Measurements from ENCODE around the gene RAI14.
"Not testable (repeated sequence)": the region's sequence is repeated elsewhere in the genome, so short reads cannot be mapped to it uniquely, and the experiment has no call there.

RAI14 gene

DNA sequence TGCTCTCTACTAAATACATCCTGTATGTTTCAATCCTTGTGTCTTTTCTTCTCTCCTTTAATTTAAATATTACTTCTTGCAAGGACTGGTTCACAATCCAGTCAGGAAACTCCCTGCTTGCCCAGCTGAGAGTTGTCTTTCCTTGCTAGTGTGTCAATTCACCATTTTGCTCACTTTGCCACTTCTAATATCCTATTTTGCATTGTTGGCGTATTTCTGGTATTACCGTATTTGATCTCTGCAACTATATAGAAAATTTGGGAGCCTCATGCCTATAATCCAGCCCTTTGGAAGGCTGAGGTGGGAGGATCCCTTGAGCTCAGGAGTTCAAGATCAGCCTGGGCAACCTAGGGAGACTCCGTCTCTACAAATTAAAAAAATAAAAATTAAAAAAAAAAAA is 92.3 kb downstream of the RAI14 start:
- DNase-seq = no peak
- intact Hi-C loops (cut with DNase I) = no loop called here

DNA sequence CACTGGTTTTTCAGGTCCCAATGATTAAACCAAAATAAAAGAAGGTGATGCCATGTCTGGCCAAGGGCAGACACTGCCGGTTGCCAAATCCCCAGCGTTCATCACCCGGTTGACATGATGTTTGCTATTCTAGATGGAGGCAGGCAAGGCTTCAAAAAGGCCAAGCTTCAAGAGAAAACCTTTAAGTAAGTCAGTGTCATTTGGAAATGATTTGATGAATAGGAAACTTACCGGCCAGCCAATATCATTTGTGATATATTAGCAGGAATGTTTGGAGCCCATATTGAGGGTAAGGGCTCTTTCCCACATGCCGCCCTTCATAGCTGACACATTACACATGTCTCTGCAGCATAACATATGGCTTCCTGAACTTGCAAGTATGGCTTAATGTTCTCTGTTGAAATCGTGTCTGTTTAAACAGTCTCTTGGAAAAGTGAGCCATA is 93.3 kb downstream of the RAI14 start:
- no peak for DNase-seq
- intact Hi-C loops (cut with DNase I) = no loop called here

DNA sequence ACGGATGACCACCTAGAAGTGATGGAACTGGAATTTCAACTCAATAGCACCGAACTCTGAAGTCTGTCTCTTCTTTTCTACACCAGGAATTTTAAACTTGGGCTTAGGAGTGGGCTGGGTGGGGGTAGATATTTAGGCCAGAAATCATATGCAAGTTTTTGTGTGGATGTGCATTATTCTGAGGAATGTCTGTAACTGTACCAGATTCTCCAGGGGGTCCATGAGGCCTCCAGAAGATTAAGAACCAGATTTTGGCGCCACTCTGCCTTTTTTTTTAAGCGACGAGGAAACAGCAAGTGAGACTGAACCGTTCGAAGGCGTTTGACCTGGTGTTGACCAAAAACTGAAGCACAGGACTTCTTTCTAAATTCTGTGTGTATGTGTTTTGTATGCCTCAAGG is 94.1 kb downstream of the RAI14 start:
- DNase-seq = no peak
- intact Hi-C loops (cut with DNase I) = no loop called here

DNA sequence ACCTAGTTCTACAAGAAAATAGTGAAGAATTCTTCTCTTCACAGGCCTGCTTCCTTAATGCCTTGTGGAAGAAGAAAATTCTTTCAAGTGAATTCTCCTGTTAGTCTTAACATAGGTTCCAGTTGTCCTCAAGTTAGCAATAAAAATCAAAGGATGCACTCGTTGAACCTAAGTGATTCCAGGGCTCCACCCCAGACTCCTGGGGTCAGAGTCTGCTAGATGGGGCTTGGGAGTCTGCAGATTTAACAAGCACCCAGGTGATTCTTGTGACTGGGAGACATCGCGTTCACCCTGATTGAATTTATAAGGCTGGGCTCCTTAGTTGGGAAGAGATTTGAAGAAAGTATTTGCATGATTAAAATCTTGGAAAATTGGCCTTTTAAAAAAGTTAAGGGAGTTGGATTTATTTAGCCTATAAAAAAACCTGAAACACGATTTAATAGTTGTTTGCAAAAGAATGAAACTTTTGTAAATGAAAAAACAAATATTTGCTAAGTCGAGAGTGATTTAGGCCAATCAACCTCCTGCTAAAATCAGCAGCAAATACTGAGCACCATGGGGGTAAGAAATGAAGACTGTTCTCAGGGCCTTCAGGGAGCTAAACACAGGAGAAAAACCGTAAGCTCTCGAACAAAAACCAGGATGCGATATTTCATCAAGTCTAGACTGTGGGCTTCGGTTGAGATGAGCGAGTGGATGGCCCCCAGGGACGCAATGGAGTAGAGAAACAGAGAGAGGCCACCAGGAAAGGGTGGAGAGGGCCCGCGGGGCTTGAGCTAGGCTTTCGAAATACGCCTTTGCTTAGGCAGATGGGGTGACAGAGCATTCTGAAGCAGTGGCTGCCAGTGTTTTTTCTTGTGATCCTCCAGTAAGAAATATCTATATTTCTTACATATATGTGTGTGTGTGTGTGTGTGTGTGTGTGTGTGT is 95.9 kb downstream of the RAI14 start:
- intact Hi-C loops (cut with DNase I) = no loop called here
- DNase-seq = no peak

DNA sequence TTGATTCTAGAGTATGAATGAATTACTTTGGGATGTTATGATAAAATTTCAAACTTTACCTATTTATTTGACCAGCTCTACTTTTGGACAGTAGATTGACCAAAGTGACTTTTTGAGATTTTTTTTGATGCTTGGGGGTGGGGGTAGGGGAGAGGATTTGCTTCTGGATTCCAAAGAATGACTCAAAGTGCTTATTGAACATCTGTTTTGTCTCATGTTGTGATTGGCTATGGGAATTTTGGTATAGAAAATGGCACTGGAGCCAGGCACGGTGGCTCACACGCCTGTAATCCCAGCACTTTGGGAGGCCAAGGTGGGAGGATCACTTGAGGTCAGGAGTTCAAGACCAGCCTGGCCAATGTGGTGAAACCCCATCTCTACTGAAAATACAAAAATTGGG is 97.1 kb downstream of the RAI14 start:
- intact Hi-C loops (cut with DNase I); DNase-seq: not testable (repeated sequence)

DNA sequence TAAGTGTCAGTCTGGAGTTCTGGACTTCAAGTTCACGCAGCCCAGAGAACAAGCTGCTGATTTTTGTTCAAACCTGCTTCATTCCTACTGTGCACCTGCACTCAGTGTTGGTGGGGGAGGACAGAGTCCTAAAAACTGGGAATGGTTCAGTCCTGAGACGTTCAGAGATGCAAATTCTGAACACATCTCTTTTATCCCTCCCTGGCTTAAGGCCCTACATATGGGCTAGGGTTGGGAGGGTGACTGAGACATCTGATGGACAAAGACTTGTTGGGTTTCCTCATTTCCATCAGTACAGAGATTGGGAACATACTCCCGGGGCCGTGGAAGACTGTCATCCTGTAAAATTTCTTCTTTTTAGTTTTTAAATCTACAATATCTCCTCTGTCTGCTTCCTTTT is 99.8 kb downstream of the RAI14 start:
- no peak for DNase-seq
- intact Hi-C loops (cut with DNase I) = no loop called here

DNA sequence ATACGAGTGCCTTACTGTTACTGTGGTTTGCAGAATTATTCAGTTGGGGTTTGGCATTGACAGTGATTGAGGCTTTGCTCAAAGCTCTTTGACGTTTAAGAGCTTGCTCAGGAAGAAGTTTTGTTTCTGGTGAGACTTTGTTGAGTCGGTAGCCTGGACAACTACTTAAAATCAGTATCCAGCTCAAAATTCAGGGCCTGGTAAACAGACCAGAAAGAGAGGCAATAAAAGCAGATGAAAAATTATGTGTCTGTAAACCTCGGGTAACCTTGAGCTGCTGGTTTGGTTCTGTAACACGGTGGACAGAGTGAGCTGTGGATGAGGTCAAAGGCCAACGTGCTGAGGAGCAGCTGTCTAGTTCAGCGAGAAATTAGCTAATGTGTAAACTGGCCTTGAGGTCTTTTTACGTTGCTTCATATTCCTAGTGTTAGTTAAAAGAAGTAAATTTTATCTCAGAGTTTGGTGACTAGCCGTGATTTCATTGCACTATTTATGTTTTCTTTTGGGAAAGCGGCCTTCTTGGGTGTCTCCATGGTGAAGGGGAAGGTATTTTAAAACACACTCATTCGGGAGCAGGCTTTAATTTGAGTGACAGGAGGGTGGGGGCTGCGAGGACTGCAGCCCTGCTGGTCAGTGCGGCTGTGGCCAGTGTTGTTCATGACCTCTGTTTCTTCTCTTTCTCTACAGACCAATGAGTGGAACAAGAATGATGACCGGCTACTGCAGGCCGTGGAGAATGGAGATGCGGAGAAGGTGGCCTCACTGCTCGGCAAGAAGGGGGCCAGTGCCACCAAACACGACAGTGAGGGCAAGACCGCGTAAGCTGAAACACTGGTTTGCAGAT is 100.9 kb downstream of the RAI14 start:
- intact Hi-C loops (cut with DNase I) = no loop called here
- no peak for DNase-seq

DNA sequence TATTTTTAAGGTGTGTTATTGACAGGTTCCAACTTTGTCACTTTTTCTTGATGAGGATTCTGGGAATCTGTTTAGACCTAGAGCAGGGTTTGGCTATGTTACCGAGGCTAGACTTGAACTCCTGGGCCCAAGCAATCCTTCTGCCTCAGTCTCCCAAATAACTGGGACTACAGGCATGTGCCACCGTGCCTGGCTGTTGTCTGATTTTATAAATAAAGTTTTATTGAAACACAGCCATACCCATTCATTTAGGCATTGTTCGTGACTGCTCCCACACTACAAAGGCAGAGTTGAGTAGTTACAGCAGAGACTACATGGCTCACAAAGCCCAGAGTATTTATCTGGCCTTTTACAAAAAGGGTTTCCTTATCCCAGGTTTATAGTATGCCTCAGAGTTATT is 102.4 kb downstream of the RAI14 start:
- intact Hi-C loops (cut with DNase I) = no loop called here
- DNase-seq = no peak

DNA sequence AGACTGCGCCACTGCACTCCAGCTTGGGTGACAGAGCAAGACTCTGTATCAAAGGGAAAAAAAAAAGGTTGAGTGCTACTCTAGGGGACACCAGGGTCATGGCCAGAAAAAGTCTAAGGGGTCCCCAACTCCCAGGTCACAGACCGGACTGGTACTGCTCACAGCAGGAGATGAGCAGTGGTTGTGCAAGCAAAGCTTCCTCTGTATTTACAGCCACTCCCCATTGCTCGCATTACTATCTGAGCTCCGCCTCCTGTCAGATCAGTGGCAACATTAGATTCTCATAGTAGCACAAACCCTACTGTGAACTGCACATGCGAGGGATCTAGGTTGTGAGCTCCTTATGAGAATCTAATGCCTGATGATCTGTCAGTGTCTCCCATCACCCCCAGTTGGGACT is 103.1 kb downstream of the RAI14 start:
- DNase-seq; intact Hi-C loops (cut with DNase I): not testable (repeated sequence)

DNA sequence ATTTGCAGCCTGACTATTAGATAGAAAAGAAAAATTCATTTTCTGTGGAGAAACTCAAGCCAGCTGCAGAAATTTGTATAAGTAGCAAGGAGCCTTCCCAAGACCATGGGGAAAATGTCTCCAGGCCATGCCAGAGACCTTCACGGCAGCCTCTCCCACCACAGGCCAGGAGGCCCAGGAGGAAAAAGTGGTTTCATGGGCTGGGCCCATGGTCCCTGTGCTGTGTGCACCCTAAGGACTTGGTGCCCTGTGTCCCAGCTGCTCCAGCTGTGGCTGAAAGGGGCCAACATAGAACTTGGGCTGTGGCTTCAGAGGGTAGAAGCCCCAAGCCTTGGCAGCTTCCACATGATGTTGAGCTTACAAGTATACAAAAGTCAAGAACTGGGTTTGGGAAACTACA is 109.5 kb downstream of the RAI14 start:
- intact Hi-C loops (cut with DNase I) = no loop called here
- DNase-seq = no peak

DNA sequence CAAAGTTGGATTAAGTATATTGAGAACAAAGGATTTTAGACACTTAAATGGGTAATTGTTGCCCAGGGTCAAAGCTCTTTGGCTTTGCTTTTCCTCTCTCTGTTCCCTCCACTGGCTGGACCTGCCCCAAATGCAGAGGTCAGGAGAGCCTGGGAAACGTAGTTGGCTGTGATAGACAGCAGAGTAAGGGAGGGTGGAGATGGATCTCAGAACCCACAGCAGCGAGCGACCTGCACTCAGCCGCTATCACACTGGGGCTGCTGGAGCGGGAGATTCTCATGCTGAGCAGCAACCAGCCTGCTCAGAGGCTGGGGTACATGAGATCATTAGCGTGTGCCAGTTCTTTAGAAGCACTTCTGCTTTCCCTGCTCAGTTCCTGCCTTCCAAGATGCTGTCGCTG is 111.1 kb downstream of the RAI14 start:
- DNase-seq = no peak

DNA sequence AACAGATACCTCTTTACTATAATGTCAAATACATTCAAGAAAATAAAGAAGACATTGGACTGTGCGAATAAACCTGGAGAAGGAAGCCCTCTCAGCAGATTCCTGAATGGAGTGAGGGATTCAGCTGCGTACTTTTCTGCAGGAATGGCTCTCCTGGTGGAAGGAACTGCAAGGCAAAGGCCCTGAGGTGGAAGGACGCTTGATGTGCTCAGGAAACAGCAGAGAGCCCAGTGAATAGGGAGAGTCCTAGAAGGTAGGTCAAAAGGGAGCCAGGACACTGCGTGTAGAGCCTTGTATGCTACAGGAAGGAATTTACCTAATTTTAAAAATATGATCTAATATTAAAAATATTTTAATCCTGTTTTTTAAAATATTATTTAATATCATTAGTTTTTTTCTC is 114.4 kb downstream of the RAI14 start:
- no peak for DNase-seq
- intact Hi-C loops (cut with DNase I) = no loop called here

More for the DNA sequence above, 111.1 kb downstream of the RAI14 start:
- intact Hi-C loops (cut with DNase I) = no loop called here

DNA sequence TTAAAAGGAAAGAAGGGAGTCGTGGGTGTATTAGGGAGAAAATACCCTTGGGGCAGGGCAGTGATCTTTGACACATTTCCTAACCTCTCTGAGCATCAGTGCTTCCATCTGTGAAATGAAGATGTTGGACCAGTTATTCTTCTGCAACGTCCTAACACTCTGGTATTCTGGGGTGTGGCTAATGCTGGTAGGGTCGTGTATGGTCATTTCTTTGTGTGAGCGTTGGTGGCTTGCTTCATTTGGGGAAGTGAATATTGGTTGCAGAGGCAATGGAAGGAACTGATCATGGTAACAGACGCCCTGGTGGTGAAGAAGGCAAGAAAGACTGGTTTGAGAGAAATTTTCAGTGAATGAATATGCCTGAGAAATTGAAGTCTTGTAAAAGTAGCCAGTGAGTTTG is 114.9 kb downstream of the RAI14 start:
- intact Hi-C loops (cut with DNase I) = no loop called here
- DNase-seq = no peak

DNA sequence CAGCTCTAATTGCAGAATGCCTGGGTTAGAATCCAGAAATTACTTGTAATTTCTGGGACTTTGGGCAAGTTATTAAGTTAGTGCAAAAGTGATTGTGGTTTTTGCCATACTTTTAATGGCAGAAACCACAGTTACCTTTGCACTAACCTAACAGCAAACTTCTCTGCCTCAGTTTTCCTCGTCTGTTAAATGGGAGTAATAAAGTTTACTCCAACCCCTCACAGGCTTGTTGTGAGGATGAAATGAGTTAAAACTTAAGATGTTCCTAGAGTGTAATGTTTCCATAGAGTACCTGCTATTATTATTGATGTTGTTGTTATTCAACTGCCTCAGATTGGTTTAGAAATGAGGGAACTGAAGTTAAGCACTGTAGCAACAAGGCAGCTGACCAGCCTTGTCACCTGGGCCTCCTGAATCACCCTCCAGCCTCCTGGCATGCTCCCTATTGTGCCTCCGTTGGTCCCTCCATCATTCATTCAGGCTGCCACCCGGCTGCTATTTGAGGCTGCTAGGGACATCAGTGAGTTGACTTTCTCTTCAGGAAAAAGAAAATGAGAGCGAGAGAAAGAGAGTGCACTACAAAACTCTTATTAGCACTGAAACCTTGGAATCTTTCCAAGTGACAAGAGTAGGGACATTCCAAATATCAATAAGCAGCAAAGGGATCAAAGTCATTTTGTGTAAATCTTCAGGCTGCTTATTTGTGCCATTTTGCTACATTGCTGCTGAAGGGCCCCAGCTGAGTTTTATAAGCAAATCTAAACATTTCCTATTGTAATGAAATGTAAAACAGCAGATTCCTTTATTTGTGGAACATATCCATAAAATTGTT is 116.4 kb downstream of the RAI14 start:
- DNase-seq = no peak
- intact Hi-C loops (cut with DNase I) = no loop called here

DNA sequence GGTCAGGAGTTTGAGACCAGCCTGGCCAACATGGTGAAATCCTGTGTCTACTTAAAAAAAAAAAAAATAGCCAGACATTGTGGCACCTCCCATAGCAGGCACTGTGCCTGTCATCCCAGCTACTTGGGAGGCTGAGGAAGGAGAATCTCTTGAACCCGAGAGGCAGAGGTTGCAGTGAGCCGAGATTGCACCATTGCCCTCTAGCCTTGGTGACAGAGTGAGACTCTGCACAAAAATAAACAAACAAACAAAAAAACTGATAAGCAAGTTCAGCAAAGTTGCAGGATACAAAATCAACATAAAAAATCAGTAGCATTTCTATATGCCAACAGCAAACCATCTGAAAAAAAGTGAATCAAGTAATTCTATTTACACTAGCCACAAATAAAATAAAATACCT is 118.0 kb downstream of the RAI14 start:
- intact Hi-C loops (cut with DNase I) = no loop called here
- DNase-seq = no peak

DNA sequence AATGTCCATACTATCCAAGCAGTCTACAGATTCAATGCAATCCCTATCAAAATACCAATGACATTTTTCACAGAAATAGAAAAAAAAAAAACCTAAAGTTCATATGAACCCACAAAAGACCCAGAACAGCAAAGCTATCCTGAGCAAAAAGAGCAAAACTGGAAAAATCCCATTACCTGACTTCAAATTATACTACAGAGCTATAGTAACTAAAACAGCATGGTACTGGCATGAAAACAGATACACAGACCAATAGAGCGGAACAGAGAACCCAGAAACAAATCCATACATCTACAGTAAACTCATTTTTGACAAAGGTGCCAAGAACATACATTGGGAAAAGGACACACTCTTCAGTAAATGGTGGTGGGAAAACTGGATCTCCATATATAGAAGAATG is 118.5 kb downstream of the RAI14 start:
- DNase-seq; intact Hi-C loops (cut with DNase I): not testable (repeated sequence)

DNA sequence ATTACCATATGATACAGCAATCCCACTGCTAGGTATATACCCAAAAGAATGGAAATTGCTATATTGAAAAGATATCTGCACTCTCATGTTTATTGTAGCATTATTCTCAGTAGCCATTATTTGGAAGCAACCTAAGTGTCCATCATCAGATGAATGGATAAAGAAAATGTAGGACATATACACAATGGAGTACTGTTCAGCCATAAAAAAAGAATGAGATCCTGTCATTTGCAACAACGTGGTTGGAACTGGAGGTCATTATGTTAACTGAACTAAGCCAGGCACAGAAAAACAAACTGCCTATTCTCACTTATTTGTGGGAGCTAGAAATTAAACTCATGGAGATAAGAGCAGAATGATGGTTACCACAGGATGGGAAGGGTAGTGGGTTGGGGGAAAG is 119.8 kb downstream of the RAI14 start:
- peak in 1 of 42 donors; percentile 33 for DNase-seq

DNA sequence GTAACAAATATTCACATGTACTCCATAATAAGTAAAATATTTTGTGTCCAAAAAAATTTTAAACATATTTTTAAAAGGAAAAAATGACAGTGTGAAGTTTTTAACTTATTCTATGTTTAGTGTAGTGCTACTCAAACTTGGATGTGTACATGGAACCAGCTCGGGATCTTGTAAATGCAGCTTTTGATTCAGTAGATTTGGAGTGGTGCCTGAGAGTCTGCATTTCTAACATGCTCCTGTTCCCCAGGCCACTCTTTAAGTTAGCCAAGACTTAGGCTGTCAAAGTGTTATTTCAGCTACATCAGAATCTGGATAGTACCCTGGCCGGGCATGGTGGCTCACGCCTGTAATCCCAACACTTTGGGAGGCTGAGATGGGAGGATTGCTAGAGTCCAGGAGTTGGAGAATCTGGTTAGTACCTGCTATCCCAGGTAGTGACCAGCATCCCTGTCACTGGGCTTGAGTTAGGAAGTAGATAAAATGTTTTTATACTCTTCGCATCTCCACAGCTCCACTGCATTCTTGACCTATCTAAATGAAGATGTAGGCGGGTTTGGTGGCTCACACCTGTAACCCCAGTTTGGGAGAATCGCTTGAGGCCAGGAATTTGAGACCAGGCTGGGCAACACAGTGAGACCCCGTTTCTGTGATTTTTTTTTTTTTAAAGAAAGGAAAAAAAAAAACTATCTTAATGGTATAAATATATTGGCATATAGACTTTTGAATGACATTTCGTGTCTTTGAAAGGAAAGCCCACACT is 122.1 kb downstream of the RAI14 start:
- DNase-seq = no peak
- intact Hi-C loops (cut with DNase I) = no loop called here

More for the DNA sequence above, 119.8 kb downstream of the RAI14 start:
- intact Hi-C loops (cut with DNase I) = no loop called here

DNA sequence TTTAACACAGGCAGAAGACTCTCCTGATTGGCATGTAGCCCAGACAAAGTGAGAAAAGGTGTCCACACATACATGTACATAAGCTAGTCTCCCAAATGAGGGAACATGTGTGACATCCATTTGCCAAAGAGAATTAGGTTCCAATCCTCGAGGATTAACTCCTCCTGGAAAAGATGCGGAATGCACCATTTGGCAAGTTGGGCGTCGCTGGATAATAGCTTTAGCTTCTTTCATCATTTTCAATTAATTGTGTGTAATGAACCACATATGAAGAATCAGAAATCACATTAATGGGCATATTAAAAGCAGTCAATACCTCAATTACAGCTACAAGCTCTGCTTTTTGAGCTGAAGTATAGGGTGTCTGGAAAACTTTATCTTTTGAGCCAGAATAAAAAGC is 127.8 kb downstream of the RAI14 start:
- intact Hi-C loops (cut with DNase I); DNase-seq: not testable (repeated sequence)
